Hippocampal formation (tissue), 2 donors: ENCODE results near the gene ANO4.

Source experiments
- DNase-seq, 2 donors: peaks; one replicate each; lab custom pipeline; 2025; lab: John Stamatoyannopoulos, UW

The ANO4 gene

DNA sequence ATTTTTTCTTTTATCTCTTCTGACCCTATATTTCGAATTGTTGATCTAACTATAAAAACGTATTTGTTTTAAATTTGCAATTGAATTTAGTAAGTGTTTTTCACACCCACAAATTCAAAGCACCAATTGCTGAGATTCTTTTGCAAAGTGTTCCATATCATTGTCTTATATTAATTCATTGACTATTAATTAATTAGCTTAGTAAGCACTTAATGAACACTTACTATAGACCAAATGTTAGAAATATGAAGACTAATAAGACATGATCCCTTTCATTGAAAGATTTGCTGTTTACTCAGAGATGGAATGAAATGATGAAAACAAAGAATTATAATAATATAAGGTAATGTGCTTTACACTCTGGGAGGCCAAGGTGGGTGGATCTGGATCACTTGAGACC is 14.2 kb downstream of the ANO4 start:
- DNase-seq: no peak

DNA sequence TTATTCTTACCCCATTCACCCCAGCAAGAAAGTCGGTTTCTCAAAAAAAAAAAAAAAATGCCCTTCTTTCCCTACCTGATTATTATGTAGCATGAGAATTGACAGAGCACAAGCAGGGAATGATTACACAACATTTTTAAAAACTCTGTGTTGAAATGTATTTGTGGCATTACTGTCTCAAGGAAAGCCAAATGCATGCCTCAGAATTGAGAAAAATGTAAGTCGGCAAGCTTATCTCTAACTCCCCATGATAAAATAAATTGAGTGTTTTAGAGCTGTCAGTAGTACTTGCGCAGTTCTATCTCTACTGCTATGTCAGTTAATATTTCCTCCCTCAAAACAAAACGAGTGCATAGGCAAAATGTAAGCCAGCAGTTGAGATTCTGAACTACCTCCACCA is 25.7 kb downstream of the ANO4 start:
- DNase-seq: no peak

DNA sequence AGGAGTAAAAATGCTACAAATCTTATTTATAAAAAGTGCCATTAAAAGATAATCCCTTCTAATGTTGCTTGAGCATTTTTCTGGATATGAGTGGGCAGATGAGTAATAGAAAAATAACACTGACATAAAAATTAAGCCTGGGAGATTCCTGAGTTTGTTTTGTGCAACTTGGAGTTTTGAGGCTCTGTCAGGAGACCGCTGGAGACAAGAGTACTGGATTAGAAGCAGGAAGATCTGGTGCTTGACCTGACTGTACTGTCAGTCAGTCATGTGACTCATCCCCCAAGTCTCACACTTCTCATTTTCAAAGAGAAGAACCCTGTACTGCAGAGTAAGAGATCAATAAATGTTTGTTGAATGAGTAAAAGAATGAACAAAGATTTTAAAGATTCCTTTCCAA is 29.4 kb downstream of the ANO4 start:
- DNase-seq: no peak

DNA sequence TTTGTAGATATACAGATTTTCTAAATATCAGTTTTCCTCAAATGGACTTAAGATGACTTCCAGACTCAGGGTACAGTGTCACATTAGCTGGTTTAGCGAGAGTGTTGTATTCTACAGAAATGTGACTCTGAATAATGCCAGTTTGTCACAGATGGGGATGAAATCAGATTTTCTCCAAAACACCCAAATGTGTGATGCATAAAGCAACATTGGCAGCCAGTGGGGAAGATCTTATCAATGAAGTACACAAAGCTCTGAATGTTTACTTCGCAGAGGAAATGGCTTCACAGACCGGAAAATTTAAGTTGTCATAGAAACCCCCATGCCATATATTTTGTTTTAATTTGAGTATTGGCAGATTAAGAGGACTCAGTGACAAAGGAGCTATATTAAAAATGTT is 29.9 kb downstream of the ANO4 start:
- DNase-seq: peak in 1 of 2 donors; percentile 15

GRCh38 chr12:100826323-100826722 is 31.7 kb downstream of the ANO4 start:
- peak; percentile 10 to 18 for DNase-seq

DNA sequence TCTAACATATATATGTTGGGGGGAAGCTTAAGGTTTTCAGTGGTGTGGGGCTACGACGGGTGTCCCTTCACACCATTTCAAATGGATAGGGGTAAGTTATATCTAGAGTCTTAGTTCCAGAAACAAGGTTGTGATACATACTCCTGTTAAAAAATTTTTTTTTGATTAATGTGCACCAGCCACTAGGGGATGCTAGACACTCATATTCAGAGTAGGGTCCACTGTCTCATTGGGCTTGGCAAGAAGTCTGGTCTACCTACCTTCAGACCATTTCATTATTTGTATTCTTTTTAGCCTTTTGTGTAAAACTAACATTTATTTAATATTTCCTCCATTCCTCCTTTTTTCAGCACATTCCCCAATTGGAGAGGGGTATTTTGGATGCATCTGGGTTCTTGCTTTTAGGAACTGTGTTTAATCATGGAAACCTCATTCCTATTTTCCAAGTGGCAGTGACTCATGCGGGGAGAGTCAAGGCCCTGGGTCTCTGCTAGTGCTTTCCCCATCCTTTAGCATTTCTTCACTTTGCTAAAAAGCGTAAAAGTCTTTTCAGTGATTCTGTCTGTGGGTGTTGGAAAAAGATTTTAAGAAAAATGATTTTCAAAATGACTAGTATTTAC is 33.4 kb downstream of the ANO4 start:
- peak in 1 of 2 donors; percentile 31 for DNase-seq

DNA sequence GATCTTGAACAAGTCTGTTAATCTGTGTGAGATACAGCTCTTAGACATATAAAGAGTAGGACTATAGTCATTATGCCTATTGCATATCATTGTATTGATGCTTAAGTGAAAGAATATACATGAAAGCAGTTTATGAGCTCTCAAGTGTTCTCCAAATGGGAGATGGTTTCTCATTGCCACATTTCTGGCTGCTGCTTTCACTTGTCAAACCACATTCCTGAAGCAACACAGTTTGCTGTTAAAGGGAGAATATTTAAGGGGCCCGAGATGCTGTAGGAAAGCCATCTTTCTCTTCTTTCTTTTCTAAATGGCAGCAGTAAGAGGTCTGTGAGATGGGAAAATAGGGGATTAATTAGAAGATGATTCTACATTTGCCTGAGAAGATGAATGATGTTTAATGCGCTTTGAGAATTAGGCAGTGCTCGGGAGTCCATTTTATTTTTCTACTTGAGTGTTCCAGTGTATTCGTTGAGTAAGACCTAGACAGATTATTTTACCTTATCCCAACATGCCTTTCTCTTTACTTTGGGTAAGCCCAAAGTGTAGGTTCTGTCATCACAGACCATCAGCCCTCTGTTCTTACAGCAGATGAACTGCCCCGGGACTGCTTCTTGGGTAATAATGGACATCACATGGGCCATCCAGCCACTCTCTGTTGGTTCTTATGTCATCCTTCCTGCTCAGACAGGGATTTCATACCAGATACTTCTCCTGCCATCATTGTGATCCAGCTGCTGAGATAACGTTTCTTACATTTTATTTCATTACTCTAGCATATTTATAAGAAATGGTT is 35.6 kb downstream of the ANO4 start:
- DNase-seq: no peak

- no peak for DNase-seq
Observed at GRCh38 chr12:100833282-100833681, 38.7 kb downstream of the ANO4 start.

DNA sequence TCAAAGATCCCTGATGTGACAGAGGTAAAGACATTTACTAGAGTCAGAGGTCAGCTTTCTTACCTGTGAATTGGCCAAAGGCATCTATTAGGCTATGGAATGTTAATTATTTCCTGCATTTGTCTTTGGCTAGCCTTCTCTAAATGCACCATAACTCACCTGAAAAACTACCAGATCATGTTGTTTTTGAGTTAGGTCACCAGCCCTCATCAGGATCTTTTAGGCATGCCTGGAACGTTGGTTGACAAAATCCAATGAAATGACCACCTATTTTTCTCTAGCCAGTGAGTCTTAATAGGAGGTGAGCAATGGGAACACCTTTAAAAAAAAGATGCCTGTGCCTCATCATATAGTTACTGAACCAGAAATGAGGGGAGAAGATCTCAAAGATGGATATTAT is 46.2 kb downstream of the ANO4 start:
- no peak for DNase-seq

GRCh38 chr12:100842156-100842555 is 47.6 kb downstream of the ANO4 start:
- DNase-seq: no peak

- no peak for DNase-seq
Observed at GRCh38 chr12:100843061-100843460, 48.5 kb downstream of the ANO4 start.

- no peak for DNase-seq
Observed at GRCh38 chr12:100845095-100845494, 50.5 kb downstream of the ANO4 start.

- DNase-seq: no peak
Observed at GRCh38 chr12:100851637-100852036, 57.1 kb downstream of the ANO4 start.

GRCh38 chr12:100857418-100857817 is 62.8 kb downstream of the ANO4 start:
- DNase-seq: no peak

DNA sequence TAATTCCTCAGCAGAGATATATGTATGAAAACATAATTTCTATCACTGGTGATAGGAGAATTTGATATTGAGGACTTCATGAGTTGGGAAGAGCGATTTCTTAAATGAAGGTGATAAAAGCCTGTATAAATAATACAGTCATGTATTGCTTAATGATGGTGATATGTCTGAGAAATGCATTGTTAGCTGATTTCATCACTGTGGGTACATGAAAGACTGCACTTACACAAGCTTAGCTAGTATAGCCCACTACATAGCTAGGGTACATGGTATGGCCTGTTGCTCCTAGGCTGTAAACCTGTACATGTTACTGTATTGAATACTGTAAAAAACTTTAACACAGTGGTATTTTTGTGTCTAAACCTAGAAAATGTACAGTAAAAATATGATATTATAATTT is 63.4 kb downstream of the ANO4 start:
- no peak for DNase-seq

GRCh38 chr12:100858656-100859055 is 64.1 kb downstream of the ANO4 start:
- DNase-seq: peak in 1 of 2 donors; percentile 24

DNA sequence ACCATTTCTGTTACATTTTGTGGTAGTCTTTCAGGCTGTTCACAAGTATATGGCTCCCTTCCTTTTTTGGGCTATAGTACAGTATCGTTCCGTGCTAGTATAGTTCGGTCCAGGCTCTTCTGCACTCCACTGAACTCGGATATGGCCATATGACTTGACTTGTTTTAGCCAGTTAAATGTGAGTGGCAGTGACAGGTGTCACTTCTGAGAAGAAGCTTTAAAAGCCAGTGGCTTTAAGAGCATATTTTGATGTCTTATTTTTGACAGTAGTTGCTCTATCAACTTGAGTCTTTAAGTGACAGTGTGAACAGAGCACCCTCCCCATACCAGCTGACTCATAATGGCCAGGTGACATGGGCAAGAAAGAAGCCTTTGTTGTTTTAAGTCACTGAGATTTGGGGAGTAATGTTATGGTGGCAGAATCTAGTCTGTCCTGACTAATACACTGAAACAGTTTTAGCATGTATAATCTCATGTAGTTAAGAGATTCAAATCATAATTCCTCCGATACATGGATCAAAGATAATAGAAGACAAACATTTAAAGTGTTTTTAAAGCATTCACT is 64.6 kb downstream of the ANO4 start:
- DNase-seq: no peak

GRCh38 chr12:100860611-100861010 is 66.0 kb downstream of the ANO4 start:
- no peak for DNase-seq

DNA sequence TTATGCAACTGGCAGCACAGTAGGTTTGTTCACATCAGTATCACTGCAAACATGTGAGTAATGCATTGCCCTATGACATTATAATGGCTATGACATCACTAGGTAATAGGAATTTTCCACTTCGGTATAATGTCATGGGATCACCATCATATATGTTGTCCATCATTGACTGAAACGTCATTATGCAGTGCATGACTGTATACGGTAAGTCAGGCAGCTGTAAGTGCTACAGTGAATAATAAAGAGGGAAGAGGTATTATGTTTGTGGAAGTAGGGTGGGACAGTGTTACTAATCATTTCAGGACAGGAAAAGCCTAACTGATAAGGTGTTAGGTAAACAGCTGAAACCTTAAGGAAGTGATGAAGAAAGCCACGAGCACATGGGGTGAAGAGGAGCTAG is 68.1 kb downstream of the ANO4 start:
- DNase-seq: no peak

- no peak for DNase-seq
Observed at GRCh38 chr12:100864366-100864765, 69.8 kb downstream of the ANO4 start.

GRCh38 chr12:100867639-100868393 is 73.2 kb downstream of the ANO4 start:
- DNase-seq: no peak

GRCh38 chr12:100868487-100868886 is 73.9 kb downstream of the ANO4 start:
- DNase-seq: no peak
